ENCODE measurements around the gene LHX3. TPM values are rescaled to one million over a fixed set of nuclear protein-coding genes. Genes with fewer than 3 reads are reported as not detected.
A peak's percentile ranks its signal among the peaks of the same experiment; 100 is the strongest.

Gene LHX3
- total RNA-seq, result not detected
- not detected for polyA plus RNA-seq

DNA sequence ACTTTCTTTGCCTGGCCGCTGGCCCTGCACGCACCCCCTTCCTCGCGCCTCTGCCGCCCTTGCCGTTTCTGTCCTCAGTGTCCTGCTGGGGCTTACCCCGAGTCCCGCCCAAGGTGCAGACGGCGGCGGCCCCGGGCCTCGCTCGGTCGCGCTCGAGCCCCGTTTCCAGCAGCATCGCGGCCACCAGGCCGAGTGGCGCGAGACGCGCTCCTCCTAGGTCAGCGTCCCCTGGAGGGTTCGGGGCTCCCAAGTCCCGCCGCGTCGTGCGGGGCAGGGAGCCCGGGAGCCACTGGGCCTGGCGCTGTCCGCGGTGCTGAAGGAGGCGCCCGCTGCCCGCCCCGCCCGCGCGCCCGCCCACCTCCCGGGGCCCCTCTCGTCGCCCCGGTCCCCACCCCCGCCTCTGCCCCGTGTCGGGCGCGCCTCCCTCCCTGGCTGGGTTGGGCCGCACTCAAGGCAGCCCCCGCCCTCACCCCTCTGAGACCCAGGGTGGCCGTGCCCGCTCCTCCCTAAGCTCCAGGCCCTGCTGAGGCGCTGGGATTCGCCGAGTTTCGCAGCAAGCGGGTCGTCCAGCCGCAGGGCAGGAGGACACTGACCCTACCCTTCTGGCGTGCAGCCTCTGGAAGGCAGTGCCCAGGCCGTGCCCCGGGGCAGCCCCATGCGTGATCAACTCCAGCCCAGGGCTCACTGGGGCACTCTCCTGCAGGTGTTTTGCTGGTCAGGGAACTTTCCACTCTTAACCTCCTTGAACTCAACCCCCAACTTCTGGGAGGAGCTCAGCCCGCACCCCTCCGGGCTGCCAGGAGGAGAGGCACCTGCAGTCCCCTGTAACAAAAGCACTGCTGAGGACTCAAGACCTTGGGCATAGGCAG, at the start of gene LHX3:
Gene LHX3, minus strand, starts transcription at position 291 of the 869 bp plus-strand sequence. Its CDS starts 116 bp downstream, at position 175.
- Histone ChIP-seq H3K27me3 (ENCODE audit: insufficient read depth, low read length, poor library complexity, severe bottlenecking) (peaks cover 11% of the 10 kb centered on the region), H3K9me3 (ENCODE audit: low read length) (no peaks in the 10 kb centered on the region), H3K27ac (ENCODE audit: low read depth, low read length) (no peak within 1 kb of the TSS), H3K4me1 (ENCODE audit: insufficient read depth, low read length) (no peaks in the 10 kb centered on the region), H3K36me3 (ENCODE audit: insufficient read depth, low read length) (no peaks in the 10 kb centered on the region), H3K4me3 (ENCODE audit: low read length) (no peak within 1 kb of the TSS)
- Mint-ChIP-seq H3K27ac (no peak within 1 kb of the TSS), H3K9me3 (peaks cover 0 to 2% (median 0%) of the 10 kb centered on the region in 5 donors), H3K4me3 (no peak within 1 kb of the TSS), H3K36me3 (peaks cover 7 to 27% (median 13%) of the 10 kb centered on the region in 3 donors), H3K27me3 (peaks cover 12 to 26% of the 10 kb centered on the region in 2 donors), H3K4me1 (peaks cover 0 to 3% (median 0%) of the 10 kb centered on the region in 3 donors)
- ChIA-PET POLR2A (no interaction called here), CTCF (no interaction called here)
- peak in 1 of 5 donors; percentile 22 for DNase-seq

DNA sequence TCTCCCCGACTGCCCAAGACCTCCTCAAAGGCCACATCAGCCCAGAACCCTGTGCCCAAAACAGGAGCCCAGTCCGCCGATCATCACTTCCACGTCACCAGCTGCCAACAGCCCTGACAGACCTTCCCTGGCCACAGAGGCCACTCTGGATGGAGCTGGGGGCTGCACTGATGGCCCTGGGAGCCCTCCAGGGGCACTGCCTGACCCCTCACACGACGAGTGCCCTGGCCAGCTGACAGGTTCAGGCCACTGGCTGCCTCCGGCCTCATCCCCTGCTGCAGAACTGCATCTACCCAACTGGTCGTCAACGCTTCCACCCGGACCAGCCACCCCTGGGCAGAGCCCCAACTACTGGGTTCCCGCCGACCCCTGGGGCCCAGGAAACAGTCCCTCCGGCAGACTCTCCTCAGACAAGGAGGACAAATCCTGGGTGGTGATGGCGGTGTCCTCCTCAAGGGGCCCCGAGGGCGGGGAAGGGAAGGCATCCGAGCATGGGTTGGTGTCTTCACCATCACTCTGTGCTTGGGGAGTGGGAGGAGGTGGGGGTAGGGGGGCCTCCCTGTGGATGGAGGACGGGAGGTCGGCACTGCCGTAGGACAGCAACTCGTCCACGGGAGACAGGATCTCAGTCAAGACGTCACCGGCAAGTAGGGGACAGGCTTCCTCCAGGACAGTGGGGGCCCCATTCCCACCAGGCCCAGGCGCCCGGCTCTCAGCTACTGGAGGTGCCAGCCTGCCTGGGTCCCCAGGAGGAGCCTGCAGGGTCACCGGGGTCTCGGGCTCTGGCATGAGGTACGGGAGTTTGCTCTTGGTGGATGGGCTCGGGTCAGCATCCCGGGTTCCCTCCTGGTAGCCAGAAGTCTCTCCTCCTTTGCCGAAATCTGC, 48.6 kb upstream of the LHX3 start:
- H3K9me3 Mint-ChIP-seq, result no peaks in the 10 kb centered on the region

DNA sequence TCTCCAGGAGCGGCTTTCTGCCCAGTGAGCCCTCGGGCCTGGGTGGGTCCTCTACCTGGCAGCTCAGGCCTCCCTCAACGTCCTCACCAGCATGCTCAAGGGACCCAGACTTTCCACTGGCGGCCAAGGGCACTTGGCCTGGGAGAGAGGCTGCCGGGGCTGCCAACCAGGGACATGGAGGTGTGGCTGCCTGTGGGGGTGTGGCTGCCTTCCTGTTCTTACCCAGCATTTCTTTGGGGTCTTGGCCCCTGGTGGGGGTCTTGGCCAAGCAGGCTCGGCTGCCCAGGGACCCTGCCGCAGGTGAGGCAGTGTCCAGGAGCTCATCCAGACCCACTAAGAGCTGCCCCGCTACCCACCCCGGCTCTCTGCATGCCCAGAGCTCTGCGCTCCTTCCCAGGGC, 47.9 kb upstream of the LHX3 start:
- Histone ChIP-seq H3K4me3 (ENCODE audit: low read length) (no peak overlapping the region), H3K9me3 (ENCODE audit: low read length) (no peaks in the 10 kb centered on the region), H3K27me3 (ENCODE audit: insufficient read depth, low read length, poor library complexity, severe bottlenecking) (no peaks in the 10 kb centered on the region), H3K36me3 (ENCODE audit: insufficient read depth, low read length) (no peaks in the 10 kb centered on the region), H3K4me1 (ENCODE audit: insufficient read depth, low read length) (no peaks in the 10 kb centered on the region), H3K27ac (ENCODE audit: low read depth, low read length) (no peak overlapping the region)
- POLR2A ChIA-PET, result no interaction called here
- no peaks in the 10 kb centered on the region for H3K9me3 Mint-ChIP-seq
- H3K4me3 Mint-ChIP-seq, result no peak overlapping the region
- no peak overlapping the region for H3K27ac Mint-ChIP-seq
- H3K36me3 Mint-ChIP-seq, result no peaks in the 10 kb centered on the region
- CTCF ChIA-PET, result no interaction called here
- peak in 1 of 5 donors; percentile 38 for DNase-seq
- H3K27me3 Mint-ChIP-seq, result peaks cover 0 to 3% of the 10 kb centered on the region in 2 donors
- H3K4me1 Mint-ChIP-seq, result no peaks in the 10 kb centered on the region

More for the DNA sequence above, 48.6 kb upstream of the LHX3 start:
- Mint-ChIP-seq H3K4me1 (no peaks in the 10 kb centered on the region), H3K36me3 (no peaks in the 10 kb centered on the region), H3K27ac (no peak overlapping the region), H3K4me3 (no peak overlapping the region), H3K27me3 (peaks cover 0 to 3% of the 10 kb centered on the region in 2 donors)
- H3K36me3 ChIP-seq (ENCODE audit: insufficient read depth, low read length), result no peaks in the 10 kb centered on the region
- POLR2A ChIA-PET, result no interaction called here
- no peaks in the 10 kb centered on the region for H3K27me3 ChIP-seq (ENCODE audit: insufficient read depth, low read length, poor library complexity, severe bottlenecking)
- CTCF ChIA-PET, result no interaction called here
- H3K27ac ChIP-seq (ENCODE audit: low read depth, low read length), result no peak overlapping the region
- no peaks in the 10 kb centered on the region for H3K4me1 ChIP-seq (ENCODE audit: insufficient read depth, low read length)
- H3K9me3 ChIP-seq (ENCODE audit: low read length), result no peaks in the 10 kb centered on the region
- peak in 1 of 5 donors; percentile 48 for DNase-seq
- no peak overlapping the region for H3K4me3 ChIP-seq (ENCODE audit: low read length)

DNA sequence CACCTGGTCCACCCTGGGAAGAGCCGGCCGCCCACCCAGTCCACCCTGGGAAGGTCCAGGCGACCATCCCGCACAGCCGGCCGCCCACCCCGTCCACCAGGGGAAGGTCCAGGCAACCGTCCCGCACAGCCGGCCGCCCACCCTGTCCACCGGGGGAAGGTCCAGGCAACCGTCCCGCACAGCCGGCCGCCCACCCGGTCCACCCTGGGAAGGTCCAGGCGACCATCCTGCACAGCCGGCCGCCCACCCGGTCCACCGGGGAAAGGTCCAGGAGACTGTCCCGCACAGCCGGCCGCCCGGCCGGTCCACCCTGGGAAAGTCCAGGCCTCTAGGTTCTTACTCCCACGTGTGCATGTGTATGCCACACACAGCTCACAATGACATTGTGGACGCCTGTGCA, 47.4 kb upstream of the LHX3 start:
- H3K27ac ChIP-seq (ENCODE audit: low read depth, low read length), result no peak overlapping the region
- Mint-ChIP-seq H3K27me3 (peaks cover 0 to 3% of the 10 kb centered on the region in 2 donors), H3K4me1 (no peaks in the 10 kb centered on the region), H3K36me3 (no peaks in the 10 kb centered on the region), H3K9me3 (no peaks in the 10 kb centered on the region), H3K27ac (no peak overlapping the region), H3K4me3 (no peak overlapping the region)
- H3K4me3 ChIP-seq (ENCODE audit: low read length), result no peak overlapping the region
- CTCF ChIA-PET, result no interaction called here
- POLR2A ChIA-PET, result no interaction called here
- H3K27me3 ChIP-seq (ENCODE audit: insufficient read depth, low read length, poor library complexity, severe bottlenecking), result no peaks in the 10 kb centered on the region
- peak in 1 of 5 donors; percentile 43 for DNase-seq
- no peaks in the 10 kb centered on the region for H3K4me1 ChIP-seq (ENCODE audit: insufficient read depth, low read length)
- H3K36me3 ChIP-seq (ENCODE audit: insufficient read depth, low read length), result no peaks in the 10 kb centered on the region
- H3K9me3 ChIP-seq (ENCODE audit: low read length), result no peaks in the 10 kb centered on the region

DNA sequence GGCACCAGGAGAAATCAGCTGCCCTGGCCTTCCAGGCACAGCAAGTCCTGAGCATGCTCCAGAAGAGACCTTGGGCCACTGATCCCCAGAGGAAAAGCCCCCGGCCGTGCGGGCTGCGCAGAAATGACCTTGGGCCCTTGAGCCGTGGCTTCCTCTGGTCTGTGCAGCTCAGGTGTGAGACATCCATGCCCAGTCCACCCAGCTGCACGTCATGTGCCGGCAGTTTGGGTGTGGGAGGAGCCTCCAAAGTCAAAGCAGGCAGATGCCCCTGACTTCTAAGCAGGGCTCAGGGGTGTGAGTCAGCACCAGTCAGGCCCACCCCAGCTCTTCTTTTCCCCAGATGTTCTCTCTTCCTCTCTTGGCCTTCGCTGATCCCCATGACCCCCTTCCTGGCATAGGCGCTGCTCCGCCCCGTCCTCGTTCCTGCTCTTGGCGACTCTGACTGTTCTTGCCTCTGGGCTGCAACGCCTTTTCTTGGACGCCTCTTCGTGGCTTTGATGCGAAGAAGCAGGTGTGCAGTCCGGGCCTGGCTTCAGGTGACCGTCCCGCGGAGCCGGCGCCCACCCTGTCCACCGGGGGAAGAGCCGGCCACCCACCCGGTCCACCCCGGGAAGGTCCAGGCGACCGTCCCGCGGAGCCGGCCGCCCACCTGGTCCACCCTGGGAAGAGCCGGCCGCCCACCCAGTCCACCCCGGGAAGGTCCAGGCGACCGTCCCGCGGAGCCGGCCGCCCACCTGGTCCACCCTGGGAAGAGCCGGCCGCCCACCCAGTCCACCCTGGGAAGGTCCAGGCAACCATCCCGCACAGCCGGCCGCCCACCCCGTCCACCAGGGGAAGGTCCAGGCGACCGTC, 46.6 kb upstream of the LHX3 start:
- Histone ChIP-seq H3K9me3 (ENCODE audit: low read length) (no peaks in the 10 kb centered on the region), H3K4me1 (ENCODE audit: insufficient read depth, low read length) (no peaks in the 10 kb centered on the region), H3K36me3 (ENCODE audit: insufficient read depth, low read length) (no peaks in the 10 kb centered on the region), H3K4me3 (ENCODE audit: low read length) (no peak overlapping the region), H3K27me3 (ENCODE audit: insufficient read depth, low read length, poor library complexity, severe bottlenecking) (no peaks in the 10 kb centered on the region), H3K27ac (ENCODE audit: low read depth, low read length) (no peak overlapping the region)
- no peaks in the 10 kb centered on the region for H3K36me3 Mint-ChIP-seq
- DNase-seq, result no peak
- H3K4me3 Mint-ChIP-seq, result no peak overlapping the region
- ChIA-PET POLR2A (no interaction called here), CTCF (no interaction called here)
- no peaks in the 10 kb centered on the region for H3K9me3 Mint-ChIP-seq
- peaks cover 0 to 3% of the 10 kb centered on the region in 2 donors for H3K27me3 Mint-ChIP-seq
- H3K4me1 Mint-ChIP-seq, result no peaks in the 10 kb centered on the region
- H3K27ac Mint-ChIP-seq, result no peak overlapping the region

DNA sequence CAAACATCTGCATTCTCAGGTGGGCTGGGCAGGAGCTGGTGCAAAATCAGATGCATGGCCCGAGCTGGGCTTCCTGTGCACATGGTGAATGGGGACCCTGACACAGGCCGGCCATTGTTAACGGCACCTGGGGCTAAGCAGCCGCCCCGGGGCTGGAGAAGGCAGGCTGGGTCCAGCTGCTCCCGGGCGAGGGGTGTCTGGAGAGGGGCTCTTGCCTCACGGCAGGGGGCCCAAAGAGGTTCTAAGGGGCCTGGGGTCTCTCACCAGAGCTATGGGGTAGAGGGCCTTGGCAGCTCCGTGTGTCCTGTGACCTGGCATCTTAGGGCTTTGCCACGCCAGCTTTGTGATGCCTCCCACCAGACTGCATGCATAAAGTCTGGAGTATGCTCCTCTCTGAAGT, 45.7 kb upstream of the LHX3 start:
- no peaks in the 10 kb centered on the region for H3K27me3 ChIP-seq (ENCODE audit: insufficient read depth, low read length, poor library complexity, severe bottlenecking)
- H3K27me3 Mint-ChIP-seq, result no peaks in the 10 kb centered on the region
- no peak overlapping the region for H3K27ac ChIP-seq (ENCODE audit: low read depth, low read length)
- H3K9me3 Mint-ChIP-seq, result no peaks in the 10 kb centered on the region
- no peaks in the 10 kb centered on the region for H3K36me3 Mint-ChIP-seq
- peaks cover 0 to 5% (median 2%) of the 10 kb centered on the region in 3 donors for H3K4me1 Mint-ChIP-seq
- ChIA-PET CTCF (no interaction called here), POLR2A (no interaction called here)
- H3K4me3 ChIP-seq (ENCODE audit: low read length), result no peak overlapping the region
- DNase-seq, result no peak
- H3K9me3 ChIP-seq (ENCODE audit: low read length), result no peaks in the 10 kb centered on the region
- H3K4me3 Mint-ChIP-seq, result no peak overlapping the region
- H3K4me1 ChIP-seq (ENCODE audit: insufficient read depth, low read length), result peaks cover 4% of the 10 kb centered on the region
- H3K36me3 ChIP-seq (ENCODE audit: insufficient read depth, low read length), result no peaks in the 10 kb centered on the region
- no peak overlapping the region for H3K27ac Mint-ChIP-seq

DNA sequence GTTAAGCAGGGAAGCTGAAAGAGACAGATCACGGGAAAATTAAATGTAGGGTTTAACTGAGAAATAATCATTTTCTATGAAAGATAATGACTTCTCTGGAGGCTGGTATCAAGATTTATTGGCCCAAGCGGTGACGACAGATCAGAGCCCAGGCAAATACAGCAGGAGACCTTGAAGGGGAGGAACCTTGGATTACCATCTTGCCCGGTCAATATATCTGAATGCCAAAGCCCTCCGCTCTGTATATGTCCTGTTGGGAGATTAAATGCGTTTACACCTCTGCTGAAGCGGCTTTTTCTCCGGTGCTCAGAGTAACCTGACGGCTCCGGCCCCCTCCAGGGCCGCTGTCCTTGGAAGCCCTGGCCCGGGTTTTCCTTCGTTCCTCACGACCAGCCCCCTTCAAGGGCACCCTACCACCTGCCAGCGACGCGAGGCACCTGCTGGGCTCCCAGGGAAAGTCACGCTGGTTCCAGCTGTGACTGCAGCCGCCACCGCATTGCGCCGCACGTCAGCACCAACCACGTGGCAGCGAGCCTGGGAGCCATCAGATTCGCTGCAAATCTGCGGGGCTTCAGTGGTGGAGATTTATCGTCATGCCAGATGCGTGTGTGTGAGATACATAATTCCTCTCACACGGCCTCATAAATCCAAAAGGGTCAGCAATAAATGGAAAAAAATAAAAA, 45.1 kb upstream of the LHX3 start:
- Mint-ChIP-seq H3K4me3 (no peak overlapping the region), H3K4me1 (peaks cover 2 to 6% (median 4%) of the 10 kb centered on the region in 3 donors), H3K36me3 (peaks cover 0 to 1% (median 0%) of the 10 kb centered on the region in 3 donors), H3K27ac (peak overlapping the region in 1 of 8 donors; percentile 81), H3K27me3 (no peaks in the 10 kb centered on the region), H3K9me3 (no peaks in the 10 kb centered on the region)
- Histone ChIP-seq H3K36me3 (ENCODE audit: insufficient read depth, low read length) (no peaks in the 10 kb centered on the region), H3K27me3 (ENCODE audit: insufficient read depth, low read length, poor library complexity, severe bottlenecking) (no peaks in the 10 kb centered on the region), H3K9me3 (ENCODE audit: low read length) (no peaks in the 10 kb centered on the region), H3K4me1 (ENCODE audit: insufficient read depth, low read length) (peaks cover 5% of the 10 kb centered on the region), H3K27ac (ENCODE audit: low read depth, low read length) (no peak overlapping the region), H3K4me3 (ENCODE audit: low read length) (no peak overlapping the region)
- POLR2A ChIA-PET, result no interaction called here
- CTCF ChIA-PET, result no interaction called here
- DNase-seq, result no peak

Data from CD8-positive, alpha-beta memory T cell (primary cell).